Esophagus squamous epithelium (tissue), 5 donors: Measurements from ENCODE around the gene PRPF4. TPM values are rescaled to one million over a fixed set of nuclear protein-coding genes. Genes with fewer than 3 reads are reported as not detected.

ENCODE experiments used
- DNase-seq: peaks from one replicate; lab custom pipeline; 2025; lab: John Stamatoyannopoulos, UW
- H3K27ac ChIP-seq, 4 donors: fragments of 200-600 bp; sonication (generic); one replicate each; pipeline ENCODE4 v1.5.1; 2016 to 2019; ENCODE audit warnings: mild to moderate bottlenecking in 1 of 4
- H3K27me3 ChIP-seq, 4 donors: fragments of 200-600 bp; sonication (generic); 1 replicate in 3 of 4; 2 replicates in 1 of 4; pipeline versions ENCODE4 v1.5.1 to v1.6.0; 2017 to 2021; ENCODE audit warnings: antibody characterized with exemption in 1 of 4
- H3K36me3 ChIP-seq, 3 donors: fragments of 200-600 bp; sonication (generic); one replicate each; pipeline ENCODE4 v1.5.1; 2016 to 2019
- H3K4me1 ChIP-seq, 3 donors: fragments of 200-600 bp; sonication (generic); one replicate each; pipeline ENCODE4 v1.5.1; 2017 to 2019
- H3K4me3 ChIP-seq, 4 donors: fragments of 200-600 bp; sonication (generic); 1 replicate in 3 of 4; 2 replicates in 1 of 4; pipeline ENCODE4 v1.5.1; 2016 to 2019; ENCODE audit warnings: mild to moderate bottlenecking in 2 of 4, moderate library complexity in 1 of 4
- H3K9me3 ChIP-seq, 3 donors: fragments of 200-600 bp; sonication (generic); one replicate each; pipeline ENCODE4 v1.5.1; 2016 to 2019
- POLR2A ChIP-seq, 4 donors: fragments of 450-650 bp; IDR thresholded peaks; one replicate each; pipeline ENCODE4 v1.6.1; 2017; ENCODE audit warnings: antibody characterized with exemption in 4 of 4, mild to moderate bottlenecking in 4 of 4, moderate library complexity in 3 of 4
- WGBS, 2 donors: methylation state at CpG; one replicate each; pipeline ENCODE4 v1.1.5; 2018; 5-methylcytosine and 5-hydroxymethylcytosine counted together
- intact Hi-C: fragments of 100-400 bp; cut with DNase I; formaldehyde crosslinking; loops from one replicate; pipeline ENCODE4 v1.15.0; 2022
- total RNA-seq, 4 donors: library from RNA; depleted of rRNA; stranded (reverse); fragments of >200 nt; gene quantifications; one replicate each; pipeline ENCODE4 v1.1.0, GENCODE V29; 2016
- TF ChIP-seq, protein P1 (sequence below), 6 experiments: fragments of 450-650 bp in 4 of 6; fragments of 200-600 bp in 2 of 6; sonication (generic) in 2 of 6; IDR thresholded peaks; one replicate each; pipeline ENCODE4 v1.5.1; 2016 to 2019; ENCODE audit warnings: antibody characterized with exemption in 6 of 6, mild to moderate bottlenecking in 4 of 6, moderate library complexity in 4 of 6
- donor health status: DM: yes; HTN: yes; CAD: no.

The PRPF4 gene
- total RNA-seq, 4 donors from 2014 or later: 11.4 to 19.0 (median 17.4) TPM

DNA sequence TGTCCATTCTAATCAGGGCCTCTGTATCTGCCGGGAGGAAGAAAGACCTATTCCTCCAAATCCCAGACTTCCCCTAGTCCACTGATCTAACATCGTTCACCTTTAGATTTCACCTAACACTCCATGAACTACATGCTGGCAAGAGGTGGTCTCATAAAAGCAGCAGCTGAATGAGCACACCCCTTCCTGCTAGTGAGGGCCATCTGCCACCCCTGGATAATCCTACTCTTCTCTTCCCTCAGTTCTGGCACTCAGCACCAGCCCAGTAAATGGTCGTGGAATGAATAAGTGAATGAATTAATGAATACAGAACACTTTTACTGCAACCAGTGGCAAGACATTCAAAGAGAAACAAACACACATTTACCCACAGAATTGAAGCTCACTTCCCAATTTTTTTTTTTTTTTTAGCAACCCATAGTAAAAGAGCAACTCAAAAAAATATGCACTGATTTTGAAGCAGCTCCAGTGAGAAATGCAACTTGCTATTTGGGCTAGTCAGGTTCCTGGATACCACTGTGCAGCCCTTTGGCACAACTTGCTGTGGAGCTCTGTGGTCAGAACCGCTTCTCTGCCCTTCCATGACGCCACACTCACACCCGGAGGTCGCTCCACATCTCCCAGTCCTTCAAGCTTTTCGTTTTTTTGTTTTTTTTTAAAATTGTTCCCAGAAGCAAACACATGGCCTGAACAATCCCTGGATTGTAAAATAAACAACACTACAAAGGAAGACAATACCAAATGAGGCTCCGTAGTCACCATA, 21.5 kb downstream of the PRPF4 start:
- TF ChIP-seq, protein P1, sequence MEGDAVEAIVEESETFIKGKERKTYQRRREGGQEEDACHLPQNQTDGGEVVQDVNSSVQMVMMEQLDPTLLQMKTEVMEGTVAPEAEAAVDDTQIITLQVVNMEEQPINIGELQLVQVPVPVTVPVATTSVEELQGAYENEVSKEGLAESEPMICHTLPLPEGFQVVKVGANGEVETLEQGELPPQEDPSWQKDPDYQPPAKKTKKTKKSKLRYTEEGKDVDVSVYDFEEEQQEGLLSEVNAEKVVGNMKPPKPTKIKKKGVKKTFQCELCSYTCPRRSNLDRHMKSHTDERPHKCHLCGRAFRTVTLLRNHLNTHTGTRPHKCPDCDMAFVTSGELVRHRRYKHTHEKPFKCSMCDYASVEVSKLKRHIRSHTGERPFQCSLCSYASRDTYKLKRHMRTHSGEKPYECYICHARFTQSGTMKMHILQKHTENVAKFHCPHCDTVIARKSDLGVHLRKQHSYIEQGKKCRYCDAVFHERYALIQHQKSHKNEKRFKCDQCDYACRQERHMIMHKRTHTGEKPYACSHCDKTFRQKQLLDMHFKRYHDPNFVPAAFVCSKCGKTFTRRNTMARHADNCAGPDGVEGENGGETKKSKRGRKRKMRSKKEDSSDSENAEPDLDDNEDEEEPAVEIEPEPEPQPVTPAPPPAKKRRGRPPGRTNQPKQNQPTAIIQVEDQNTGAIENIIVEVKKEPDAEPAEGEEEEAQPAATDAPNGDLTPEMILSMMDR (IDR thresholded peaks at IDR 0.05): no peak
- no peak for TF ChIP-seq POLR2A (IDR thresholded peaks at IDR 0.05)
- Histone ChIP-seq H3K27me3 (peaks cover 0 to 20% (median 0%) of the 10 kb centered on the region in 4 donors), H3K4me1 (no peaks in the 10 kb centered on the region), H3K9me3 (no peaks in the 10 kb centered on the region), H3K4me3 (no peak overlapping the region), H3K27ac (no peak overlapping the region), H3K36me3 (peaks cover 0 to 21% (median 15%) of the 10 kb centered on the region in 3 donors)
- intact Hi-C loops: no loop called here
- 69 to 75% methylated on average over 8 to 9 of the region's 9 CpGs for WGBS, 2 donors
- DNase-seq: no peak

DNA sequence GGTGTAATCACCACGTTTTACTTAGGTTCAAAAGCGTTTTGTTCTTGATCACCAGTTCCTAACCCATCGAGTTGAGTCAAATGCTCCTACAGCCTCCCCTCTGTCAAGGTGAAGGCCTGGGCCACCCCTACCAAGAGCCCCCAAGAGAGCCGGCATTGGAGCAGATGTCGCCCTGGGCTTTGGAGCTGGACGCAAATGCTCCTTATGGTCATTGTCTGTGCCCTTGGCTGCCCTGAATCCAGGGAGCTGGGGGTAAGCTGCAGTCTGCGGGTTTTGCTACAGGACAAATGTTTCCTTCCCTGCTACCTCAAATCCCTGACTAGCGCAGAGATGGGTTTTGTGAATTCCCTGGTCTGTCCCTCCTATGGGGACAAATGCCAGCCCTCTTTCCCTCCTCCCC, 22.9 kb downstream of the PRPF4 start:
- DNase-seq: no peak
- WGBS, 2 donors: 75 to 100% methylated on average over 3 to 8 of the region's 8 CpGs
- H3K4me1 ChIP-seq: peaks cover 0 to 10% (median 3%) of the 10 kb centered on the region in 3 donors
- intact Hi-C loops: no loop called here
- no peak overlapping the region for H3K4me3 ChIP-seq
- no peak overlapping the region for H3K27ac ChIP-seq
- H3K9me3 ChIP-seq: no peaks in the 10 kb centered on the region
- peaks cover 0 to 8% (median 1%) of the 10 kb centered on the region in 3 donors for H3K36me3 ChIP-seq
- H3K27me3 ChIP-seq: peaks cover 0 to 20% (median 0%) of the 10 kb centered on the region in 4 donors
- TF ChIP-seq POLR2A (IDR thresholded peaks at IDR 0.05): no peak
- TF ChIP-seq, protein P1 (IDR thresholded peaks at IDR 0.05): no peak

DNA sequence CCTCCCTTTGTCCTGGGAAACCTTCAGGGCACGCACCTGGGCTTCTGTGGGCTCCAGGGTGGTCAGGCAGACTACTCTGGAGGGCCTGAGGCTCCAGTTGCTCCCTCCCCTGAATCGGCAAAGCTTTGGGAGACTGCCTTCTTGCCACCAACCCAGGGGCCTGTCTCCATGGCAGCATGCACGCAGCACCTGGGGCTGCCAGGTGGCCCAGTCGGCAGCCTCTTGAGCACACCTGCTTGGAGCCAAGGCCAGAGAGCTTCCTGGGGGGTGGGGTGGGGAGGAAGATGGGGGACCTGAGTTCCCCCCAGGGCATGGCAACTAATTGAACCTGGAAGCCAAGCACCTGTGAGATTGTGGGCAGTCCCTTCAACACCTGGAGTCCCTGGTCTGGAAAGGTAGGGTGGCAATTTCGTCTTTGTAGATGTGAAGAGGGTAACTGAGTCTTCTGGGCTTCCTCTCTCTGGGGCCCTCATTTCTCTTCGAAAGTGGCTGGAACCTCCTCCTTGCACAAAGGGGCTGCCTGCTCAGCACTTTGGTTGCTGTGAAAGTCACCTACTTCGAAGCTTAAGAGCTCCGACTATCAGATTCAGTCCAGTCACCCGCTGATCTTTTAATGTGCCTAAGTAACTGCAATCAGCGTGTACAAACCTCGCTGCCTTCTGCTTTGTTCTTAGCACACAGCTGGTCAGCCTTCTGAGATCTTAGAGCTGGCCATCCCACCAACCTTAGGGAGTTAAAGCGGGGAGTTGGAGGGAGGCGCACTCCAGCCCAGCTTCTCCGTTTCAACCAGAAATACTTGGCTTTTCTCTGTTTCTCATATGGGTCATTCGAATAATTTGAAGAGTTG, 23.7 kb downstream of the PRPF4 start:
- no peak for DNase-seq
- peaks cover 0 to 12% (median 3%) of the 10 kb centered on the region in 3 donors for H3K4me1 ChIP-seq
- H3K36me3 ChIP-seq: no peaks in the 10 kb centered on the region
- no peaks in the 10 kb centered on the region for H3K9me3 ChIP-seq
- 87 to 89% methylated on average over 10 to 11 of the region's 15 CpGs for WGBS, 2 donors
- H3K27ac ChIP-seq: no peak overlapping the region
- TF ChIP-seq, protein P1 (IDR thresholded peaks at IDR 0.05): no peak
- TF ChIP-seq POLR2A (IDR thresholded peaks at IDR 0.05): no peak
- intact Hi-C loops: no loop called here
- H3K4me3 ChIP-seq: no peak overlapping the region
- H3K27me3 ChIP-seq: peaks cover 0 to 23% (median 0%) of the 10 kb centered on the region in 4 donors

DNA sequence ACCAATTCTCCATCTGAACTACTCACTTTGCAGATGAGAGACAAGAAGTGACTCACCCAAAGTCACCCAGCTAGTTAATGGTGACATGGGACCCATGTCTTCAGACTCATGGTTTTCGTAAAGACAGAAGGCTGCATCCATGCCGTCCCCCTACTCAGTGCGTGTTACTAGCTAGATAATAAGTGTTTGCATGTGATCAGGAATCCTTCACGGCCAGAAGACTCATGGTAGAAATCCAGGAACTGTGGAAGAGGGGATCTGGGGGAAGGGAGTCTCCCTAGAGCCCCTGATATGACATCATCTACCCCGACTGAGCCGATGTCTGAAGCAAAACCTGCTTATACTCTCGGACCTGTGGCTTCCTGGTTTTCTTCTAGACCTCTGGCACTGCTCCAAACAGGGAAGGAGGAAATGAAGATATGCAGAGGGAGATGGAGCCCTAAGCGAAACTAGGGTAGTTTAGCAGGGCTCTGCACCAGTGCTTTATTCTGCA, 24.4 kb downstream of the PRPF4 start:
- Histone ChIP-seq H3K4me3 (no peak overlapping the region), H3K9me3 (no peaks in the 10 kb centered on the region), H3K27ac (no peak overlapping the region), H3K36me3 (no peaks in the 10 kb centered on the region), H3K4me1 (peaks cover 0 to 12% (median 3%) of the 10 kb centered on the region in 3 donors), H3K27me3 (peaks cover 0 to 25% (median 0%) of the 10 kb centered on the region in 4 donors)
- intact Hi-C loops: no loop called here
- WGBS, 2 donors: 50 to 53% methylated on average over 8 of the region's 8 CpGs
- TF ChIP-seq POLR2A (IDR thresholded peaks at IDR 0.05): no peak
- TF ChIP-seq, protein P1 (IDR thresholded peaks at IDR 0.05): no peak
- DNase-seq: no peak
